DMS153 treated with DMSO at 0.1 percent for 48 hours (cell line): Measurements from ENCODE around the gene EMC10.

Experiments
- DNase-seq: peaks from one replicate; lab custom pipeline; 2025; ENCODE audit not compliant: unreplicated experiment; lab: John Stamatoyannopoulos, UW

The EMC10 gene

DNA sequence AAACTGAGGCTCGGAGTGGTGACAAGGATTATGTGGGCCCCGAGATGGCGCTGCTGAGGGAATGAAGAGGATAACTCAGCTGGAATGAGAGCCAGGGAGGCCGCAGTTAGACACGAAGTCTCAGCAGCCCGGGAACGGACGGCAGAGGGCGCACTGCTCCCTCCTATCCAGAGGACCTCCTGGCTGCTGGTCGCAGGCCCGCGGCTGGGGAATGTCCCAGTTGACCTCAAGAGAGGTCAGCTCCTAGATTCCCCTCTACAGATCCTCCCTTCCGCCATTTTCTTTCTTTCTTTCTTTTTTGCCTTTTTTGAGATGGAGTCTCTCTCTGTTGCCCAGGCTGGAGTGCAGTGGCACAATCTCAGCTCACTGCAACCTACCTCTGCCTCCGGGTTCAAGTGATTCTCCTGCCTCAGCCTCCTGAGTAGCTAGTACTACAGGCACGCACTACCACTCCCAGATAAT, 61.5 kb downstream of the EMC10 start:
- peak; percentile 2 for DNase-seq
